Measurements from ENCODE around the gene CKAP4.

- no peak for TF ChIP-seq GATA2 (IDR thresholded peaks at IDR 0.05; ENCODE audit: low read depth, low read length)
- no peak for TF ChIP-seq GATA3 (IDR thresholded peaks at IDR 0.05; ENCODE audit: low read depth, low read length)
Measured at GRCh38 chr12:106248846-106249371, 1.1 kb upstream of the CKAP4 start.

Data from SH-SY5Y (cell line).